NCI-H2107 (cell line): ENCODE results near the gene ALK.
"Not testable (repeated sequence)": the region's sequence is repeated elsewhere in the genome, so short reads cannot be mapped to it uniquely, and the experiment has no call there.

Experiments used
- DNase-seq: peaks from one replicate; lab custom pipeline; 2025; lab: John Stamatoyannopoulos, UW

ALK gene

GRCh38 chr2:29273685-29274611, 647.4 kb downstream of the ALK start:
- DNase-seq, result no peak

- no peak for DNase-seq
Observed at GRCh38 chr2:29273004-29273684, 648.2 kb downstream of the ALK start.

GRCh38 chr2:29272311-29272710, 649.1 kb downstream of the ALK start:
- no peak for DNase-seq

- no peak for DNase-seq
Observed at GRCh38 chr2:29270701-29271121, 650.7 kb downstream of the ALK start.

GRCh38 chr2:29269765-29270109, 651.6 kb downstream of the ALK start:
- no peak for DNase-seq

- no peak for DNase-seq
Observed at GRCh38 chr2:29269095-29269764, 652.2 kb downstream of the ALK start.

- no peak for DNase-seq
Observed at GRCh38 chr2:29267720-29268119, 653.7 kb downstream of the ALK start.

- DNase-seq, result no peak
Observed at GRCh38 chr2:29263886-29264285, 657.5 kb downstream of the ALK start.

GRCh38 chr2:29262681-29263260, 658.6 kb downstream of the ALK start:
- DNase-seq, result peak; percentile 6

GRCh38 chr2:29261003-29261402, 660.4 kb downstream of the ALK start:
- DNase-seq, result no peak

GRCh38 chr2:29260142-29260772, 661.1 kb downstream of the ALK start:
- DNase-seq, result no peak

- DNase-seq, result no peak
Observed at GRCh38 chr2:29259221-29259620, 662.2 kb downstream of the ALK start.

- DNase-seq, result no peak
Observed at GRCh38 chr2:29255004-29255403, 666.4 kb downstream of the ALK start.

- not testable (repeated sequence) for DNase-seq
Observed at GRCh38 chr2:29253495-29254275, 667.7 kb downstream of the ALK start.

- no peak for DNase-seq
Observed at GRCh38 chr2:29253026-29253425, 668.4 kb downstream of the ALK start.

- DNase-seq, result no peak
Observed at GRCh38 chr2:29251406-29251805, 670.0 kb downstream of the ALK start.

GRCh38 chr2:29250977-29251376, 670.4 kb downstream of the ALK start:
- no peak for DNase-seq

- DNase-seq, result no peak
Observed at GRCh38 chr2:29249666-29250253, 671.6 kb downstream of the ALK start.

GRCh38 chr2:29247336-29247914, 674.0 kb downstream of the ALK start:
- no peak for DNase-seq
